DMS153 (cell line): ENCODE measurements around the gene ATE1.
"Not testable (repeated sequence)": the region's sequence is repeated elsewhere in the genome, so short reads cannot be mapped to it uniquely, and the experiment has no call there.

Experiments used
- DNase-seq: peaks from one replicate; lab custom pipeline; 2025; lab: John Stamatoyannopoulos, UW

The ATE1 gene

GRCh38 chr10:121788717-121789116, 139.1 kb downstream of the ATE1 start:
- DNase-seq, result peak; percentile 31

- no peak for DNase-seq
Observed at GRCh38 chr10:121788115-121788514, 139.7 kb downstream of the ATE1 start.

- no peak for DNase-seq
Observed at GRCh38 chr10:121787169-121787568, 140.7 kb downstream of the ATE1 start.

- DNase-seq, result no peak
Observed at GRCh38 chr10:121783782-121784372, 144.0 kb downstream of the ATE1 start.

GRCh38 chr10:121781101-121781500, 146.7 kb downstream of the ATE1 start:
- no peak for DNase-seq

GRCh38 chr10:121774813-121775212, 153.0 kb downstream of the ATE1 start:
- DNase-seq, result no peak

- DNase-seq, result no peak
Observed at GRCh38 chr10:121774404-121774803, 153.4 kb downstream of the ATE1 start.

- no peak for DNase-seq
Observed at GRCh38 chr10:121772884-121773283, 154.9 kb downstream of the ATE1 start.

- DNase-seq, result no peak
Observed at GRCh38 chr10:121772406-121772805, 155.4 kb downstream of the ATE1 start.

GRCh38 chr10:121771966-121772365, 155.9 kb downstream of the ATE1 start:
- no peak for DNase-seq

- no peak for DNase-seq
Observed at GRCh38 chr10:121766426-121766825, 161.4 kb downstream of the ATE1 start.

GRCh38 chr10:121765204-121765603, 162.6 kb downstream of the ATE1 start:
- no peak for DNase-seq

- no peak for DNase-seq
Observed at GRCh38 chr10:121764233-121764942, 163.4 kb downstream of the ATE1 start.

GRCh38 chr10:121757241-121757640, 170.6 kb downstream of the ATE1 start:
- DNase-seq, result not testable (repeated sequence)

- DNase-seq, result not testable (repeated sequence)
Observed at GRCh38 chr10:121755496-121755895, 172.3 kb downstream of the ATE1 start.

- no peak for DNase-seq
Observed at GRCh38 chr10:121754666-121755065, 173.2 kb downstream of the ATE1 start.

GRCh38 chr10:121753726-121754476, 173.9 kb downstream of the ATE1 start:
- no peak for DNase-seq

- DNase-seq, result no peak
Observed at GRCh38 chr10:121751191-121751760, 176.6 kb downstream of the ATE1 start.

GRCh38 chr10:121747163-121747775, 180.6 kb downstream of the ATE1 start:
- no peak for DNase-seq

- no peak for DNase-seq
Observed at GRCh38 chr10:121741248-121741792, 186.5 kb downstream of the ATE1 start.

- DNase-seq, result no peak
Observed at GRCh38 chr10:121740069-121740468, 187.8 kb downstream of the ATE1 start.

- no peak for DNase-seq
Observed at GRCh38 chr10:121739114-121739513, 188.7 kb downstream of the ATE1 start.
